Measurements from ENCODE around the gene IFNAR2.

GRCh38 chr21:33258475-33258874, 28.7 kb downstream of the IFNAR2 start:
- TF ChIP-seq POLR2A (IDR thresholded peaks at IDR 0.05; ENCODE audit: low read depth) = no peak
- TF ChIP-seq CTCF (IDR thresholded peaks at IDR 0.05) = no peak
